HUDEP-2 (cell line): ENCODE measurements around the gene UBL5.
"Not testable (repeated sequence)": the region's sequence is repeated elsewhere in the genome, so short reads cannot be mapped to it uniquely, and the experiment has no call there.

Experiments
- DNase-seq, 76 experiments: peaks; one replicate each; lab custom pipeline; 2025; ENCODE audit not compliant: unreplicated experiment in 76 of 76; lab: John Stamatoyannopoulos, UW

UBL5 gene

DNA sequence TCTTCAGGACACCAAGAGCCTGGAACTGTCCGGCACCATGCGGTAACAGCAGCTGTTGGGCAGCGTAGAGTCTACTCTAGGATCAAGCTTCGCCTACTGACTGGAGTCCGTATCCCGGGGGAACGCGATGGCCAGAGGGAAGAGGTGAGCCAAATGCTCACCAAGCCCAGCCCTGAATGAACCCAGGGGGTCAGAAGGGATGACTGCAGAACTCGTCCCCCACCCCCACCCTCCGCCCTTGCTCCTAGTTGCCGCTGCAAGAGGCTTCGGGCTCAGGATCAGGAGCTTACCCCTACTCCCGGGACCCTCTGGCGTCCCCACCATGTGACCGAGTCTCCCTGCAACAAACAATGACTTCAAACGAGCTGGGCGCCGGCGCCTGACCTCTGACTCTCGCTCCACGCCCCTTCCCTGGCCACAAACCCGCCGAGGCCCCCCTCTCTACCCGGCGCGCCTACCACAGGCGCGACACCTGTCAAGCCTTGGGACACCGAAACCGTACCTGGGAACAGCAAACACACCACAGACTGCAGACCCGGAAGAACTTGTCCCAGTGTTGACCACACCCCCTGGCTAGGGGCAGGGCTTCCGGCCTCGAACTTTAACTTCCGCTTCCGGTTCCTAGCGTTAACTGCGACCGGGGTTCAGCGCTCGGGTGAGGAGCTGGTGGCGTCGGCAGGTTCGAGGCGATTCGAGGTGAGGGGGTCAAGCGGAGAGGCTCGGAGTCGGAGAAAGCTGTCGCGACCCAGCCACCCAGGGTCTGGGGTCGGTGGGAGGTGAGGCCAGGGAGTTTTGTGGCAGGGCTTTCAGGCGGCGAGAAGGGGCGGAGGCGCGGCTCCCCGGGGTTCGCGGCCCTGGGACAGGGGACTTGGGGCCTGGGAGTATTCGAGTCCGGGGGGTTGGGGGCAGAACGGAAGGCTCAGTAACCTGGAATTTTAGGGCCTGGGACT lies at the start of gene UBL5:
Gene UBL5, plus strand, starts transcription at position 630 of the 950 bp plus-strand sequence. CDS start 420 bp downstream, outside the sequence.
- DNase-seq: peak in 75 of 76 experiments; percentile 43 to 96 (median 87)

DNA sequence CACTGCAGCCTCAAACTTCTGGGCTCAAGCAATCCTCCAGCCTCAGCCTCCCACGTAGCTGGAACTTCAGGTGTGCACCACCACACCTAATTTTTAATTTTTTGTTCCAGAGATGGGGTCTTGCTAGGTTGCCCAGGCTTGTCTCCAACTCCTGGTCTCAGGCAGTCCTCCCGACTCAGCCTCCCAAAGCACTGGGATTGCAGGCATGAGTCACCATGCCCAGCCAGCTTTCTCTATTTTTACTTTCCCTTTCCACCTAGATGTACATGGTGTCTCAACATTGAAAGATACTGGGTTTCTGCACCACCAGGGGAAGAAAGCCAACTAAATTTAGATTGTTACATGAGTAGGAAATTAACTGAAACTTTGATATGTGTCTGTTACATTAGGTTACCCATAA lies 45.4 kb upstream of the UBL5 start:
- no peak for DNase-seq

DNA sequence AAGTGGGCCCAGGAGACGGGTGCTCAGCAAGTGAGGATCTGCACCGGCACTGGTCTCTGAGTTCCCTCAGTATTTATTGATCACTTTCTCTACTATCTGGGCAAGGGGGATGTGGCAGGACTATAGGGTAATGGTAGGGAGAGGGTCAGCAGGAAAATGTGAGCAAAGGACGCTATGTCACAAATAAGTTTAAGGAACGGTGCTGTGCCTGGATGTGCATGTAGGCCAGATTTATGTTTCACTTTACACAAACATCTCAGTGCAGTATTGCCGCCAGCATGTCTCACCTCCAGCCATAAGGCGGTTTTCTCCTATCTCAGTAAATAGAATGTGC lies 43.6 kb upstream of the UBL5 start:
- not testable (repeated sequence) for DNase-seq

DNA sequence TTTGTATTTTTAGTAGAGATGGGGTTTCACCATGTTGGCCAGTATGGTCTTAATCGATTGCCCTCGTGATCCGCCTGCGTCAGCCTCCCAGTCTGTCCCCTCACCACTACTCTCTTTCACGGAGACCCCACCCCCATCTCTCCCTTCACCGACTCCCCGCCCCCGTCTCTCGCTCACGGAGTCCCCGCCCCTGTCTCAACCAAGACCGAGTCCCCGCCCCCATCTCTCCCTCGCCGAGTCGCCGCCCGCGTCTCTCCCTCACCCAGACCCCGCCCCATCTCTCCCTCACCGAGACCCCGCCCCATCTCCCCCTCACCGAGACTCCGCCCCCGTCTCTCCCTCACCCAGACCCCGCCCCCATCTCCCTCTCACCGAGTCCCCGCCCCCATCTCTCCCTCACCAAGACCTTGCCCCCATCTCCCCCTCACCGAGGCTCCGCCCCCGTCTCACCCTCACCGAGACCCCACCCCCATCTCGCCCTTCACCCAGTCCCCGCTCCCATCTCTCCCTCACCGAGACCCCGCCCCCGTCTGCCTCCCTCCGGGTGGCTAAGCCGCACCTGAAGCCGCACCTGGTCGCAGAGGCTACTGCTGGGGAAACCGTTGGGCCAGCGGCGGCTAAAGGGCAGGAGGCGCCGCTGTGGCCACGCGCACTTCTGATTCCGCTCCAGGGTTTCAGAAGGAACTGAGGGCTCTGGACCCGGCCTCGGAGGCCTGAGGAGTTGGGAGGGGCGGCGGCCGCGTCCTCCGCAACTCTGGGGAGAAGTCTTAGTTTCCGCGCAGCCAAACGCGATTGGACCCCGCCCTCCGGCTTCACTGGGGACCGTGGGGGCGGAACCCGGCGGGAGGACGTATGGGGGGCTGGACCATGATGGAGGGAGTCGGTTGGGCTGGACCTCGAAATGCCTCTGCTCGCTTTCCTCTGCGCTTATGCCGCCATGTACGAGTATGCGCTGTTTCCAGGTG lies 42.1 kb upstream of the UBL5 start:
- peak in 70 of 76 experiments; percentile 9 to 99 (median 82) for DNase-seq

DNA sequence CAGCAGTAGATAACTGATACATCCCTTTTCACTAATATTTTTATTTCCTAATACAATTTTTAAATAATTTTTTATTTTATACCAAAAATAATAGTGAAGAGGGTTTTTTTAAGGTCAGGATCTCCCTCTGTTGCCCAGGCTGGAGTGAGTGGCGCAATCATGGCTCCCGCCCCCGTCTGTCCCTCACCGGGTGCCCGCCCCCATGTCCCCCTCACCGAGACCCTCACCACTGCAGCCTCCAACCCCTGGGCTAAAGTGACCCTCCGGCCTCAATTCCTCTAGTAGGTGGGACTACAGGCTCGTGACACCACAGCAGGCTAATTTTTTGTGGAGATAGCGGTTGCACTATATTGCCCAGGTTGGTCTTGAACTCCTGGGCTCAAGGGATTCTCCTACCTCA lies 41.4 kb upstream of the UBL5 start:
- no peak for DNase-seq

DNA sequence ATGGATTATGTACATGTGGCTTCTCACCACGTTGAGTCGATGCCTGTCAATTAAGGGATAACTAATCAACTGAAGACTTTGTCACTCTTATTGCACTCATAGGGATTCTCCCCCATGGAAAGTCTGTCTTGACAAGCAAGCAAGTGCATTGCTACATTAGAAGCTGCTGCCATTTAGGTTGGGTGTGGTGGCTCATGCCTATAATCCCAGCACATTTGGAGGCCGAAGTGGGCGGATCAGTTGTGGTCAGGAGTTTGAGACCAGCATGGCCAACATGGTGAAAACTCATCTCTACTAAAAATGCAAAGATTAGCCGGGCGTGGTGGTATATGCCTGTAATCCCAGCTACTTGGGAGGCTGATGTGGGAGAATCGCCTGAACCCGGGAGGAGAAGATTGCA lies 40.9 kb upstream of the UBL5 start:
- DNase-seq: no peak

DNA sequence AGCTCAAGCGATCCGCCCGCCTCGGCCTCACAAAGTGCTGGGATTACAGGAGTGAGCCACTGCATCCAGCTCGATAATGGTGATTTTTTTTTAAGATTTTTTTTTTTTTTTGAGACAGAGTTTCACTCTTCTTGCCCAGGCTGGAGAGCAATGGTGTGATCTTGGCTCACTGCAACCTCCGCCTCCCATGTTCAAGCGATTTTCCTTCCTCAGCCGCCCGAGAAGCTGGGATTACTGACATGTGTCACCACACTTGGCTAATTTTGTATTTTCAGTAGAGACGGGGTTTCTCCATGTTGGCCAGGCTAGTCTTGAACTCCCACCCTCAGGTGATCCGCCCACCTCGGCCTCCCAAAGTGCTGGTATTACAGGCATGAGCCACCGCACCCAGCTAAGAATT lies 39.1 kb upstream of the UBL5 start:
- not testable (repeated sequence) for DNase-seq

DNA sequence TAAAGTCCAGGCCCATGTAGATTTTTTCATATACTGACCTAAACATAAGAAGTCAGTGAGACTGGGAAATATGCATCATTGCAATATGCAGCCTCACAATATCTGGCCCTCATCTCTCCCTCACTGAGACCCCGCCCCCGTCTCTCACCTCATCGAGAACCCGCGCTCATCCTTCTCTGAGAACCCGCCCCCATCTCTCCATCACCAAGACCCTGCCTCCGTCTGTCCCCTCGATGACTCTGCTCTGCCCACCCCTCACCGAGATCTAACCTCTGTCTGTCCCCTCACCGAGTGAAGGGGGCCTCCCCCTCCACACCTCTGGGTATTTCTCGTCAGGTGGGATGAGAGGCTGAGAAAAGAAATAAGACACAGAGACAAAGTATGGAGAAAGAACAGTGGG lies 38.7 kb upstream of the UBL5 start:
- no peak for DNase-seq

DNA sequence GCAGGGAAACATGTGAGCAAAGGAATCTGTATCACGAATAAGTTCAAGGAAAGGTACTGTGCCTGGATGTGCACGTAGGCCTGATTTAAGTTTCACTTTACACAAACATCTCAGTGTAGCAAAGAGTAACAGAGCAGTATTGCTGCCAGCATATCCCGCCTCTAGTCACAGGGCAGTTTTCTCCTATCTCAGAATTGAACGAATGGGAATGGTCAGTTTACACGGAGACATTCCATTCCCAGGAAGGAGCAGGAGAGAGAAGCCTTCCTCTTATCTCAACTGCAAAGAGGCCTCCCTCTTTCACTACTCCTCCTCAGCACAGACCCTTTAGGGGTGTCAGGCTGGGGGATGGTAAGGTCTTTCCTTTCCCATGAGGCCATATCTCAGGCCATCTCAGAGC lies 38.1 kb upstream of the UBL5 start:
- not testable (repeated sequence) for DNase-seq

DNA sequence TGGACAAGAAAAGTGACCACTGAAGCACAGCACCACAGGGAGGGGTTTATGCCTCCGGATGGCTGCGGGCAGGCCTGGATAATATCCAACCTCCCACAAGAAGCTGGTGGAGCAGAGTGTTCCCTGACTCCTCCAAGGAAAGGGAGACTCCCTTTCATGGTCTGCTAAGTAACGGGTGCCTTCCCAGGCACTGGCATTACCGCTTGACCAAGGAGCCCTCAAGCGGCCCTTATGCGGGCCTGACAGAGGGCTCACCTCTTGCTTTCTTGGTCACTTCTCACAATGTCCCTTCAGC lies 36.7 kb upstream of the UBL5 start:
- not testable (repeated sequence) for DNase-seq

DNA sequence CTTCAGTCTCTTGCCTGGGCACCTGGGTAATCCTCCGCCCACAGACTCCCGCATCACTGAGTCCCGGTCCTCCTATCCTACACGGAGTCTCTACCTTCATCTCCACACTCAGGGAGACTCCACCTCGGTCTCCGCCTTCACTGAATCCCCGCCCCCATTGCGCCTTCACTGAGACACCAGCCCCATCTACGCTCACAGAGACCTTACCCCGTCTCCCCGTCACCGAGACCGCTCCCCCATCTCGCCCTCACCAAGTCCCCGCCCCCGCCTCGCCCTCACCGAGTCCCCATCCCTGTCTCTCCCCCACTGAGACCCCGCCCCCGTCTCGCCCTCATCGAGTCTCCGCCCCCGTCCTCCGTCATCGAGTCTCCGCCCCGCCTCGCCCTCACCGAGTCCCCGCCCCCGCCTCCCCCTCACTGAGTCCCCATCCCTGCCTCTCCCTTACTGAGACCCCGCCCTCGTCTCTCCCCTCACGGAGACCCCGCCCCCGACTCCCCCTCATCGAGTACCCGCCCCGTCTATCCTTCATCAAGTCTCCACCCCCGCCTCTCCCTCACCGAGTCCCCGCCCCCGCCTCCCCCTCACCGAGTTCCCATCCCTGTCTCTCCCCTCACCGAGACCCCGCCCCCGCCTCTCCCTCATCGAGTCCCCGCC lies 36.0 kb upstream of the UBL5 start:
- DNase-seq: peak in 72 of 76 experiments; percentile 20 to 99 (median 90)

DNA sequence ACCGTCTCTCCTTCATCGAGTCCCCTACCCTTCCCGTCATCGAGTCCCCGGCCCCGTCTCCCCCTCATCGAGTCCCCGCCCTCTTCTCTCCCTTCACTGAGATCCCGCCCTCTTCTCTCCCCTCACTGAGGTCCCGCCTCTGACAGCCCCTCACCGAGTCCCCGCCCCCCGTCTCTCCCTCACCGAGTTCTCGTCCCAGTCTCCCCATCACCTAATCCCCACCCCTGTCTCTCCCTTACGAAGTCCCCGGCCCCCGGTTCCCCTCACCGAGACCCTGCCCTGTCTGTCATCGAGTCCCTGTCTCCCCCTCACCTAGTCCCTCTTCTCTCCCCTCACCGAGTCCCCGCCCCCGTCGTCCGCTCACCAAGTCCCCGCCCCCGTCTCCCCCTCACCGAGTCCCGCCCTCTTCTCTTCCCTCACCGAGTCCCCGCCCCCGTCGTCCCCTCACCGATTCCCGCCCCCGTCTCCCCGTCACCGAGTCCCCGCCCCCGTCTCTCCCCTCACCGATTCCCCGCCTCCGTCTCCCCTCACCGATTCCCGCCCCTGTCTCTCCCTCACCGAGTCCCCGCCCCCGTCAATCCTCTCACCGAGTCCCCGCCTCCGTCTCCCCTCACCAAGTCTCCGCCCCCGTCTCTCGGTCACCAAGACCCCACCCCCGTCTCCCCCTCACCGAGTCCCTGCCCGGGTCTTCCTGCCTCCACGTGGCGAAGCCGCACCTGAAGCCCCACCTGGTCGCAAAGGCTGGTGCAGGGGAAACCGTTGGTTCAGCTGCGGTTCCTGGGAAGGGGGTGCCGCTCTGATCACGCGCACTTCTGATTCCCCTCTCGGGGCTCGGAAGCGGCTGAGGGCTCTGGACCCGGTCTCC lies 35.3 kb upstream of the UBL5 start:
- DNase-seq: peak in 67 of 76 experiments; percentile 46 to 98 (median 87)

DNA sequence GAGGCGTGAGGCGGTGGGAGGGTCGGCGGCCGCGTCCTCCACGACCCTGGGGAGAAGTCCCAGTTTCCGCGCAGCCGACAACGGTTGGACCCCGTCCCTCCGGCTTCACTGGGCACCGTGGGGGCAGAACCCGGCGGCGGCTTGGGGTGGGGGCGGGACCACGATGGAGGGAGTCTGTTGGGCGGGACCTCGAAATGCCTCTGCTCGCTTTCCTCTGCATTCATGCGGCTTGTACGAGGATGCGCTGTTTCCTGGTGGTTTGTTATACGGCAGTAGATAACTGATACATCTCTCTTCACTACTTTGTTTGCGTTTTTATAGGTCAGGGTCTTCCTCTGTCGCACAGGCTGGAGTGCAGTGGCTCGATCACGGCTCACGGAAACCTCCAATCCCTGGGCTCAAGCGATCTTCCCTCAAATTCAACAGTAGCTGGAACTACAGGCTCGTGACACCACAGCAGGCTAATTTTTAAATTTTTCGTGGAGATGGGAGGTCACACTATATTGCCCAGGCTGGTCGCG lies 34.6 kb upstream of the UBL5 start:
- peak in 19 of 76 experiments; percentile 5 to 54 (median 21) for DNase-seq

DNA sequence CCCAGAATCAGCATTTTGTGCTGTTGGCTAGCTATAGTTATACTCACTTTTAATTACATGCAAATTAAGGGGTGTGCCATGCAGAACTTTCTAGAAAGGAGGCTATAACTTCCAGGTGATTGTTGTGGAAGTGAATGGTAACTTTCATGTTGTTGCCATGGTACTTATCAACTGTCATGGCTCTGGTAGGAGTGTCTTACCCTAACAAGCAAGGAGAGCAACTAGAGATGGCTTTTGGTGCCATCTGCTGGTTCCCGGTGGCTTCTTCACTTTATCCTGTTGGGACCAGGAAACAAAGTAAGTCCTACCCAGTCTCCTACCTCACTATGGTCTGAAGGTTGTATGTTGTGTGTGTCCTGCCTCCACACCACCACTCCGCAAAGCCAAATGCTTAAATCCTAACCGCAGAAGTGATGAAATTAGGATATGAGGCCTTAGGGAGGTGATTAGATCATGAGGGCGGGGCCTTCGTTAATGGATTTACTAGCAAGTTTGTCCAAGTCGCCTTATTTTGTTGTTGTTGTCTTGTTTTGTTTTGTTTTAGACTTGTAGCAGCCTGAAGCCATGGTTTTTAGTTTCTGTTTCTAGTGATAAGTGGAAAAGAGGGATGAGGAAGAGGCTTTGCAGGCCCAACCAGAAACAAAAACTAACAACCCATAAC lies 31.5 kb upstream of the UBL5 start:
- DNase-seq: peak in 74 of 76 experiments; percentile 9 to 96 (median 81)

DNA sequence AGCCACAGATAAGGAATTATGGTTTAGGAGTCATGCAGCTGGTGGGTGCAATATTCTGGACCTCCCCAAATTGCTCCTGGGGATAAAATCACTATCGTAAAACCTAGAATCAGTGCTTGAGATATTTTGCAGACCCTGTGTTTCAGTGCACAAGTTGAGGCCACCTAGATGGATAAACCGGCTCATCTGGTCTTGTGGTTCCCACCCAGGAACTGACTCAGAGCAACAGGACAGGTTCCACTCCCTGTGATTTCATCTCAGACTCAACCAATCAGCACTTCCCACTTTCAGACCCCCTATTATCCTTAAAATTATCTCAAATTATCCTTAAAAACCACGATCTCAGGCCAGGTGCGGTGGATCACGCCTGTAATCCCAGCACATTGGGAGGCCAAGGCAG lies 29.8 kb upstream of the UBL5 start:
- no peak for DNase-seq

DNA sequence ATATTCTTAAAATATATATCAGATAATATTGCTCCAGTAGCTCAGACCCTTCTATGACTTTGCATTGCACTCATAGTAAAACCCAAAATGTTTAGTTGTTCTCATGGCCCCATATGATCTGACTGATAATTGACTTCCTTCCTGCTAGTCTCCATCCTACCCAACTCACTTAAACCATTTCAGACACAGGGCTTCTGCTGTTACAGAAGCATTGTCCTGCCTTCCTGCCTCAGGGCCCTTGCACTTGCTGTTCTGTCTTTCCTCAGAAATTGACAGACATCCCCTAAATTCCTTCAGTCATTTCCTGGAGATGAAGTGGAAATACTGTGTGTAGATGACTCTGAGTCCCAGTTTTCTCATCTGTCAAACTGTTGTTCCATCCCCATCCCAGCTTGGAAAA lies 28.6 kb upstream of the UBL5 start:
- no peak for DNase-seq

DNA sequence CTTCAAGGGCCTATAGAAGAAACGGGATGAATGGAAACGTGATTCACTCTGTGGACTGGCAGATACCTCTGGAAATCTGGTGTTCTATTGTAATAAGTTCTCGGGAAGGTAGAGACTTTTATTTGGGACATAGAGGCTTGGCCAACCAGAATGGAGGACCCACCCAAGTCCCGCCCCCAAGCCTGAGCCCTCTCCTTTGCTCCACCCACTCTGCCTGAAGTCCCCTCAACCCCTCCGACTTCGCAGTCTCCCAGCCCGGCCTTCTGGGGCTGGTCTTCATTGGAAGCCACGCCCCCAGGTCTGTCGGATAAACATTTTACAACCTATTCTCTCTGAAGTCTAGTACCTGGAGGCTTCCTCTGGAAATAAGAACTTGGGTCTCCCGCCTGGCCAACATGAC lies 25.7 kb upstream of the UBL5 start:
- DNase-seq: no peak

DNA sequence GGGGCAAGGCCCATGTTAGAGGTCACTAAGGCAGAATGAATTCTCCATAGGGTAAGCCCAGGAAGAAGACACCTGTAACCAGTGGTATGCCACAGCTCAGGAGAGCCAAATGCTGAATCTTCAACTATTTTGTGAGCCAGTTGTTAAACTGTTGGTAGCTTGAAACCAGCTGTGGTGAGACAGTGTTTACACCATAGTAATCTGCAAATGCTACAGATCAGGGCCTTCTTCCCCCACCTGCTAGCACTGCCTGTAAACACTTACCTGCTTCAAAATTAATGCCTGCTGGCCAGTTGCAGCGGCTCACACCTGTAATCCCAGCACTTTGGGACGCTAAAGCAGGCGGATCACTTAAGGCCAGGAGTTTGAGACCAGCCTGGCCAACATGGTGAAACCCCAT lies 20.9 kb upstream of the UBL5 start:
- DNase-seq: no peak
